GM12873 (cell line): ENCODE data around the gene ZBTB20.

Experiments
- CTCF ChIP-seq: IDR thresholded peaks from 2 replicates; pipeline ENCODE4 v1.5.1; 2012; ENCODE audit warnings: low read depth, mild to moderate bottlenecking, moderate library complexity, low read length, control low read depth; ENCODE audit not compliant: insufficient read depth; ENCODE audit errors: missing control alignments

The ZBTB20 gene

GRCh38 chr3:114743746-114744485 lies 403.2 kb downstream of the ZBTB20 start:
- no peak for TF ChIP-seq CTCF

- TF ChIP-seq CTCF: no peak
These were observed 406.0 kb downstream of the ZBTB20 start for GRCh38 chr3:114741066-114741465.

GRCh38 chr3:114739627-114740026 lies 407.5 kb downstream of the ZBTB20 start:
- TF ChIP-seq CTCF: no peak

GRCh38 chr3:114732353-114732752 lies 414.7 kb downstream of the ZBTB20 start:
- no peak for TF ChIP-seq CTCF

- TF ChIP-seq CTCF: no peak
These were observed 416.7 kb downstream of the ZBTB20 start for GRCh38 chr3:114730397-114730796.

- no peak for TF ChIP-seq CTCF
These were observed 419.7 kb downstream of the ZBTB20 start for GRCh38 chr3:114727373-114727772.

- TF ChIP-seq CTCF: no peak
These were observed 421.1 kb downstream of the ZBTB20 start for GRCh38 chr3:114725966-114726365.
